ENCODE measurements around the gene CCDC9B.

The CCDC9B gene

DNA sequence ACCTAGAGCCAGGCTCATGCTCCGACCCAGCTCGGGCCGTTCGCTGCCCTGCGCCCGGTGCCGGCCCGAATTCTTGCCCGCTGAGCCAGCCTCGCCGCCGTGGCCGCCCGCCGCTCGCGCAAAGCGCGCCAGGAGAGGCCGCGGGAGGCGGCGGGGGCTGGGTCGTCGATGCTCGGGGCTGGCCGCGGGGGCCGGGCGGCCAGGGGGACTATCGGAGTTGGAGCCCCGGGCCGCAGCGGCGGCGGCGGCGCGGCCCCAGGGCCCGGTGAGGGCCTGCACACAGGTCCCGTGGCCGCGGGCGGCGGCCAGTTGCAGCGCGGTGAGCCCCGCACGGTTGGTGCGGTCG, 59.0 kb downstream of the CCDC9B start:
- no peak overlapping the region for H3K27ac ChIP-seq

More for the DNA sequence above, 59.0 kb downstream of the CCDC9B start:
- TF ChIP-seq, protein P1, sequence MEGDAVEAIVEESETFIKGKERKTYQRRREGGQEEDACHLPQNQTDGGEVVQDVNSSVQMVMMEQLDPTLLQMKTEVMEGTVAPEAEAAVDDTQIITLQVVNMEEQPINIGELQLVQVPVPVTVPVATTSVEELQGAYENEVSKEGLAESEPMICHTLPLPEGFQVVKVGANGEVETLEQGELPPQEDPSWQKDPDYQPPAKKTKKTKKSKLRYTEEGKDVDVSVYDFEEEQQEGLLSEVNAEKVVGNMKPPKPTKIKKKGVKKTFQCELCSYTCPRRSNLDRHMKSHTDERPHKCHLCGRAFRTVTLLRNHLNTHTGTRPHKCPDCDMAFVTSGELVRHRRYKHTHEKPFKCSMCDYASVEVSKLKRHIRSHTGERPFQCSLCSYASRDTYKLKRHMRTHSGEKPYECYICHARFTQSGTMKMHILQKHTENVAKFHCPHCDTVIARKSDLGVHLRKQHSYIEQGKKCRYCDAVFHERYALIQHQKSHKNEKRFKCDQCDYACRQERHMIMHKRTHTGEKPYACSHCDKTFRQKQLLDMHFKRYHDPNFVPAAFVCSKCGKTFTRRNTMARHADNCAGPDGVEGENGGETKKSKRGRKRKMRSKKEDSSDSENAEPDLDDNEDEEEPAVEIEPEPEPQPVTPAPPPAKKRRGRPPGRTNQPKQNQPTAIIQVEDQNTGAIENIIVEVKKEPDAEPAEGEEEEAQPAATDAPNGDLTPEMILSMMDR (IDR thresholded peaks at IDR 0.05), result no peak
- TF ChIP-seq ZFX (IDR thresholded peaks at IDR 0.05; ENCODE audit: borderline replicate concordance), result no peak

All from 22Rv1 (cell line).